Suprapubic skin (tissue), 4 donors: ENCODE results near the gene FGF10. TPM values are rescaled to one million over a fixed set of nuclear protein-coding genes. Genes with fewer than 3 reads are reported as not detected.

Experiments
- DNase-seq, 2 donors: peaks; one replicate each; pipeline ENCODE4 v3.0.0-alpha.2; 2019; ENCODE audit warnings: low spot score in 2 of 2
- H3K27ac ChIP-seq: fragments of 200-600 bp; sonication (generic); one replicate; pipeline ENCODE4 v1.5.1; 2019
- H3K27me3 ChIP-seq: fragments of 200-600 bp; sonication (generic); one replicate; pipeline ENCODE4 v1.5.1; 2019
- H3K36me3 ChIP-seq: fragments of 200-600 bp; sonication (generic); one replicate; pipeline ENCODE4 v1.5.1; 2019
- H3K4me1 ChIP-seq: fragments of 200-600 bp; sonication (generic); one replicate; pipeline ENCODE4 v1.5.1; 2019
- H3K4me3 ChIP-seq: fragments of 200-600 bp; sonication (generic); one replicate; pipeline ENCODE4 v1.5.1; 2019; ENCODE audit warnings: mild to moderate bottlenecking
- H3K9me3 ChIP-seq: fragments of 200-600 bp; sonication (generic); one replicate; pipeline ENCODE4 v1.5.1; 2019
- EP300 ChIP-seq: sonication (generic); formaldehyde crosslinking; IDR thresholded peaks from one replicate; pipeline ENCODE4 v1.6.1; 2017; ENCODE audit warnings: antibody characterized with exemption
- POLR2A ChIP-seq, 2 donors: fragments of 450-650 bp; IDR thresholded peaks; one replicate each; pipeline ENCODE4 v1.6.1; 2017; ENCODE audit warnings: antibody characterized with exemption in 2 of 2, mild to moderate bottlenecking in 2 of 2, moderate library complexity in 2 of 2
- POLR2AphosphoS5 ChIP-seq, 3 donors: sonication (generic); formaldehyde crosslinking; IDR thresholded peaks; one replicate each; pipeline ENCODE4 v1.6.1; 2017; ENCODE audit warnings: antibody characterized with exemption in 3 of 3
- WGBS: methylation state at CpG from one replicate; pipeline ENCODE4 v1.1.5; 2018; 5-methylcytosine and 5-hydroxymethylcytosine counted together
- total RNA-seq, 4 donors: library from RNA; depleted of rRNA; stranded (reverse); fragments of >200 nt; gene quantifications; one replicate each; pipeline ENCODE4 v1.1.0, GENCODE V29; 2016
- TF ChIP-seq, protein P1 (sequence below), 2 donors: fragments of 200-600 bp in 1 of 2; fragments of 450-650 bp in 1 of 2; sonication (generic) in 1 of 2; IDR thresholded peaks; one replicate each; pipeline ENCODE4 v1.5.1; 2016 to 2019; ENCODE audit warnings: antibody characterized with exemption in 2 of 2, mild to moderate bottlenecking in 1 of 2, moderate library complexity in 1 of 2

FGF10 gene
- total RNA-seq, 4 donors from 2014 or later, result 0.42 to 3.9 (median 2.1) TPM

DNA sequence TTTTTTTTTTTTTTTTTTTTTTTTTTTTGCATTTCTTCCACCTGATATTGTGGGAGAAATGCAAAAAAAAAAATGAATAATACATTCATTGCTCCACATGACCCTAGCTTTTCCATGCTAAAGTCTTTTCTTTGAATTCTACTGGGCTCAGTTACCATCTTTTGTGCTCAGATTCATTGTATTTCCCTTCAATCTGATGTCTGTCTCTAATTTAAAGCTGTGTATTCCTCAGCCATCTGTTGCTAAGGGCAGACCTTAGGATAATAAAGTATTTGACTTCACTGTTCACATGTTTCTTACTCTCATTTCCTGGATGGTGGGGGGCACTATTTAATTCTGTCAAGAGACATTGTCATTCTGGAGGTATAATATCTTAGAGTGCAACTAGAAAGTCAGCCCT lies 123.5 kb downstream of the FGF10 start:
- H3K36me3 ChIP-seq, result no peaks in the 10 kb centered on the region
- no peak overlapping the region for H3K4me3 ChIP-seq
- H3K4me1 ChIP-seq, result no peaks in the 10 kb centered on the region
- H3K27ac ChIP-seq, result no peak overlapping the region
- no peaks in the 10 kb centered on the region for H3K9me3 ChIP-seq
- TF ChIP-seq POLR2AphosphoS5 (IDR thresholded peaks at IDR 0.05), result no peak
- no peak for TF ChIP-seq POLR2A (IDR thresholded peaks at IDR 0.05)
- TF ChIP-seq, protein P1, sequence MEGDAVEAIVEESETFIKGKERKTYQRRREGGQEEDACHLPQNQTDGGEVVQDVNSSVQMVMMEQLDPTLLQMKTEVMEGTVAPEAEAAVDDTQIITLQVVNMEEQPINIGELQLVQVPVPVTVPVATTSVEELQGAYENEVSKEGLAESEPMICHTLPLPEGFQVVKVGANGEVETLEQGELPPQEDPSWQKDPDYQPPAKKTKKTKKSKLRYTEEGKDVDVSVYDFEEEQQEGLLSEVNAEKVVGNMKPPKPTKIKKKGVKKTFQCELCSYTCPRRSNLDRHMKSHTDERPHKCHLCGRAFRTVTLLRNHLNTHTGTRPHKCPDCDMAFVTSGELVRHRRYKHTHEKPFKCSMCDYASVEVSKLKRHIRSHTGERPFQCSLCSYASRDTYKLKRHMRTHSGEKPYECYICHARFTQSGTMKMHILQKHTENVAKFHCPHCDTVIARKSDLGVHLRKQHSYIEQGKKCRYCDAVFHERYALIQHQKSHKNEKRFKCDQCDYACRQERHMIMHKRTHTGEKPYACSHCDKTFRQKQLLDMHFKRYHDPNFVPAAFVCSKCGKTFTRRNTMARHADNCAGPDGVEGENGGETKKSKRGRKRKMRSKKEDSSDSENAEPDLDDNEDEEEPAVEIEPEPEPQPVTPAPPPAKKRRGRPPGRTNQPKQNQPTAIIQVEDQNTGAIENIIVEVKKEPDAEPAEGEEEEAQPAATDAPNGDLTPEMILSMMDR (IDR thresholded peaks at IDR 0.05), result no peak
- no peak for TF ChIP-seq EP300
- H3K27me3 ChIP-seq, result no peaks in the 10 kb centered on the region
- no peak for DNase-seq

DNA sequence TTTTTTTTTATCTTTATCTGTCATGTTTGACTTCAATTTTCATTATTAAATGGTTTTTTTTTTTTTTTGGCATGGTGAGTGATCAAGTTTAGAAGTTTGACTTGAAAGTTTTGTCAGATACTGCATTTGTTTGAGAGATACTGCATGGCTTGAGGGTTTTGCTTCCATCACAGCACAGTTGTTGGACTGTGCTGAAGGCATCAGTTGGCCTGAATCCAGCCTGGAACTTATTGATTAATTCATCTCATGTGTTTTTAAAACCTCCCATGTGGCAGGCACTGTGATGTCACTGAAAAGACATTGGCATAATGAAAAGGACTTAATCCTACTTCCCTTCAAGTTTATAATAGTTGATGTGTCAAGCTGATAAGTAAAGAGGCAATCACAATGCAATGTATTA lies 128.4 kb downstream of the FGF10 start:
- H3K4me3 ChIP-seq, result no peak overlapping the region
- no peak for DNase-seq
- TF ChIP-seq EP300, result no peak
- TF ChIP-seq POLR2AphosphoS5 (IDR thresholded peaks at IDR 0.05), result no peak
- TF ChIP-seq POLR2A (IDR thresholded peaks at IDR 0.05), result no peak
- TF ChIP-seq, protein P1 (IDR thresholded peaks at IDR 0.05), result no peak

DNA sequence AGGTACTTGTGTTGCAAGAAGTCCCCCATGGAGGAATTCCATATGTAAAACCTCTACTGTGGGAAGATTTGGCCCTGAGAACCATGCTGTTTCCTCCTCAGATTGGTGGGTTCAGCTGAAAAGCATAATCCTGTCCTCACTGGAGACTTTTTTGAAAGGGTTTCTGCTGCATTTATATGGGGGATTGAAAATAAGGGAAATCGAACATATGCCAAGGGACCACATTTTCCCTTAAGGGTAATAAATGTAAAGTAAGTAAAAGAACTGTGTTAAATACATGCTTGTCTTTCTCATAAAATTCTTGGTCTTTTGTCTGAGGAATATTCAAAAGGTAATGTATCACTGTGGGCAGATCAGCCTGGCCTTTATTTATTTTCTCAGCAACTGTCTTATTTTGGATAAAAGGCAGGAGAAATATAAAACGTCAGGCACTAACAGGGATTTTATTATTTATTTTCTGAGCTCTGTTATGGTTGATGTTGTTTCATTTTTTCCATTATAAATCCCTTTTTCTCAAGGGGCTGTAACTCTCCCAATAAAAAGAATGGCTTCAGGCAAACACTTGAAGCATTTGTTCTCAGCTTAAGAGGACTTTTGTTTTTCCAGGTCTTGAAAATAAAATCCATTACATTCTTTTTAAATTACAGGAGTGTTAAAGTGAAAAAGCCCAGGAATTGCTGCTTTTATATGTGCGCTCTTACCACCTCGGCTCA lies 131.4 kb downstream of the FGF10 start:
- Histone ChIP-seq H3K27ac (no peak overlapping the region), H3K36me3 (no peaks in the 10 kb centered on the region), H3K27me3 (no peaks in the 10 kb centered on the region), H3K4me1 (no peaks in the 10 kb centered on the region), H3K4me3 (no peak overlapping the region), H3K9me3 (no peaks in the 10 kb centered on the region)
- TF ChIP-seq, protein P1 (IDR thresholded peaks at IDR 0.05), result no peak
- DNase-seq, result no peak
- WGBS, result 63% methylated on average over 4 of the region's 4 CpGs

More for the DNA sequence above, 128.4 kb downstream of the FGF10 start:
- no peaks in the 10 kb centered on the region for H3K36me3 ChIP-seq
- no peaks in the 10 kb centered on the region for H3K9me3 ChIP-seq
- H3K27me3 ChIP-seq, result no peaks in the 10 kb centered on the region
- no peaks in the 10 kb centered on the region for H3K4me1 ChIP-seq
- H3K27ac ChIP-seq, result no peak overlapping the region

DNA sequence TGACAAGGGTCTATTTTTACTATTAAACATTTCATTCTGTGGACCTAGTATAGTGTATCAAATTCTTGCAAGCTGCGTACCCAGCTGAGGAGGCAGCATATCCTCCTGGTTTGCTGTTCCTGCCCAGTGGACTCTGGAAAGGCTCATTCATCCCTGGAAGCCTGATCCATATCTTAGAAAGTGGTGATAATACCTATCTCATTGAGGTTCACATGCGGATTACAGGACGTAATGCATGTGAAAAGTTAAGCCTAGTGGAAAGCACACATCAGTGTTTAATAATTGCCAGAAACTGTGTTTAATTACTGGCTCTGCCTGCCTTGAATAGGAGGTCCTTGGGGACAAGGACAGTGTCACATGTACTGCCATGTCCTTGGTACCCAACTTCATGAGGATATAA lies 132.0 kb downstream of the FGF10 start:
- Histone ChIP-seq H3K27ac (no peak overlapping the region), H3K27me3 (no peaks in the 10 kb centered on the region), H3K36me3 (no peaks in the 10 kb centered on the region), H3K4me3 (no peak overlapping the region), H3K9me3 (no peaks in the 10 kb centered on the region), H3K4me1 (no peaks in the 10 kb centered on the region)
- TF ChIP-seq POLR2A (IDR thresholded peaks at IDR 0.05), result no peak
- TF ChIP-seq EP300, result no peak
- no peak for TF ChIP-seq POLR2AphosphoS5 (IDR thresholded peaks at IDR 0.05)
- TF ChIP-seq, protein P1 (IDR thresholded peaks at IDR 0.05), result no peak
- no peak for DNase-seq
- WGBS, result 87% methylated on average over 3 of the region's 3 CpGs
